Measurements from ENCODE around the gene M6PR.

M6PR gene

GRCh38 chr12:8949342-8950220 lies at the start of gene M6PR:
Gene M6PR (minus strand): TSS chr12:8949645. CDS start chr12:8946404, 3,241 bp downstream.
- peak; percentile 97 for DNase-seq (ENCODE audit: low spot score)

- no peak for DNase-seq (ENCODE audit: low spot score)
These were observed 47.4 kb upstream of the M6PR start for GRCh38 chr12:8996682-8997405.

- no peak for DNase-seq (ENCODE audit: low spot score)
These were observed 45.8 kb upstream of the M6PR start for GRCh38 chr12:8995021-8995775.

GRCh38 chr12:8993827-8994226 lies 44.4 kb upstream of the M6PR start:
- no peak for DNase-seq (ENCODE audit: low spot score)

GRCh38 chr12:8991371-8992345 lies 42.2 kb upstream of the M6PR start:
- DNase-seq (ENCODE audit: low spot score): no peak

GRCh38 chr12:8989413-8989812 lies 40.0 kb upstream of the M6PR start, which contains the start of gene KLRG1:
Gene KLRG1 (plus strand): TSS chr12:8989546. CDS start chr12:8989636, 90 bp downstream.
- DNase-seq (ENCODE audit: low spot score): no peak

GRCh38 chr12:8987685-8988084 lies 38.2 kb upstream of the M6PR start:
- DNase-seq (ENCODE audit: low spot score): no peak

- DNase-seq (ENCODE audit: low spot score): no peak
These were observed 37.7 kb upstream of the M6PR start for GRCh38 chr12:8987163-8987562.

- no peak for DNase-seq (ENCODE audit: low spot score)
These were observed 35.8 kb upstream of the M6PR start for GRCh38 chr12:8985213-8985754.

GRCh38 chr12:8980137-8980536 lies 30.7 kb upstream of the M6PR start:
- DNase-seq (ENCODE audit: low spot score): no peak

GRCh38 chr12:8970432-8970831 lies 21.0 kb upstream of the M6PR start:
- DNase-seq (ENCODE audit: low spot score): no peak

GRCh38 chr12:8969861-8970411 lies 20.5 kb upstream of the M6PR start:
- DNase-seq (ENCODE audit: low spot score): no peak

- no peak for DNase-seq (ENCODE audit: low spot score)
These were observed 19.3 kb upstream of the M6PR start for GRCh38 chr12:8968761-8969160.

- DNase-seq (ENCODE audit: low spot score): no peak
These were observed 10.7 kb upstream of the M6PR start for GRCh38 chr12:8960176-8960575.

GRCh38 chr12:8958066-8958465 lies 8.6 kb upstream of the M6PR start:
- DNase-seq (ENCODE audit: low spot score): no peak

GRCh38 chr12:8957561-8957960 lies 8.1 kb upstream of the M6PR start:
- DNase-seq (ENCODE audit: low spot score): no peak

GRCh38 chr12:8956772-8957171 lies 7.3 kb upstream of the M6PR start:
- DNase-seq (ENCODE audit: low spot score): no peak

GRCh38 chr12:8956073-8956472 lies 6.6 kb upstream of the M6PR start:
- no peak for DNase-seq (ENCODE audit: low spot score)

- no peak for DNase-seq (ENCODE audit: low spot score)
These were observed 4.4 kb upstream of the M6PR start for GRCh38 chr12:8953773-8954402.

GRCh38 chr12:8951744-8952143 lies 2.3 kb upstream of the M6PR start:
- DNase-seq (ENCODE audit: low spot score): no peak
